HEK293T (cell line): ENCODE data around the gene CKB.

Source experiments
- CTCF ChIA-PET: fragments of 350-600 bp; formaldehyde crosslinking; extraction: SDS; loops from one replicate; lab custom pipeline; 2021; ENCODE audit warnings: antibody characterized with exemption, inconsistent platforms; lab: Yijun Ruan, JAX
- POLR2A ChIA-PET: fragments of 350-600 bp; formaldehyde crosslinking; extraction: SDS; loops from one replicate; lab custom pipeline; 2020; ENCODE audit warnings: antibody characterized with exemption, inconsistent platforms; lab: Yijun Ruan, JAX
- DNase-seq: peaks from one replicate; pipeline ENCODE4 v3.0.0; 2012; ENCODE audit warnings: mixed read lengths; ENCODE audit errors: extremely low spot score
- ARNT ChIP-seq: fragments of 450-650 bp; IDR thresholded peaks from 2 replicates; pipeline ENCODE4 v1.6.1; 2017; ENCODE audit warnings: mild to moderate bottlenecking
- BHLHE40 ChIP-seq: fragments of 450-650 bp; IDR thresholded peaks from 2 replicates; pipeline ENCODE4 v1.6.1; 2016; ENCODE audit warnings: mild to moderate bottlenecking, moderate library complexity, borderline replicate concordance
- CTBP1 ChIP-seq: fragments of 450-650 bp; IDR thresholded peaks from 2 replicates; pipeline ENCODE4 v1.6.1; 2016; ENCODE audit warnings: borderline replicate concordance
- ELF4 ChIP-seq: fragments of 450-650 bp; IDR thresholded peaks from 2 replicates; pipeline ENCODE4 v1.6.1; 2017; ENCODE audit warnings: antibody characterized with exemption
- FOXA1 ChIP-seq: fragments of 450-650 bp; IDR thresholded peaks from 2 replicates; pipeline ENCODE4 v1.6.1; 2016; ENCODE audit warnings: mild to moderate bottlenecking
- FOXK2 ChIP-seq: fragments of 450-650 bp; IDR thresholded peaks from 2 replicates; pipeline ENCODE4 v1.6.1; 2016; ENCODE audit warnings: mild to moderate bottlenecking
- FOXM1 ChIP-seq: fragments of 450-650 bp; IDR thresholded peaks from 2 replicates; pipeline ENCODE4 v1.6.1; 2017; ENCODE audit warnings: mild to moderate bottlenecking, borderline replicate concordance
- HDGF ChIP-seq: fragments of 450-650 bp; IDR thresholded peaks from 2 replicates; pipeline ENCODE4 v1.6.1; 2017; ENCODE audit warnings: antibody characterized with exemption, borderline replicate concordance
- L3MBTL2 ChIP-seq: fragments of 450-650 bp; conservative IDR thresholded peaks from 2 replicates; pipeline ENCODE4 v1.6.1; 2016; ENCODE audit warnings: mild to moderate bottlenecking
- LEF1 ChIP-seq: fragments of 450-650 bp; IDR thresholded peaks from 2 replicates; pipeline ENCODE4 v1.6.1; 2017; ENCODE audit warnings: mild to moderate bottlenecking, borderline replicate concordance
- NFRKB ChIP-seq: fragments of 450-650 bp; IDR thresholded peaks from 2 replicates; pipeline ENCODE4 v1.6.1; 2016; ENCODE audit warnings: mild to moderate bottlenecking, moderate library complexity
- SP1 ChIP-seq: fragments of 450-650 bp; IDR thresholded peaks from 2 replicates; pipeline ENCODE4 v1.6.1; 2017
- SUZ12 ChIP-seq: fragments of 450-650 bp; IDR thresholded peaks from 2 replicates; pipeline ENCODE4 v1.6.1; 2016; ENCODE audit warnings: mild to moderate bottlenecking
- TARDBP ChIP-seq: fragments of 450-650 bp; IDR thresholded peaks from 2 replicates; pipeline ENCODE4 v1.6.1; 2016
- ZNF384 ChIP-seq: fragments of 450-650 bp; IDR thresholded peaks from 2 replicates; pipeline ENCODE4 v1.6.1; 2016
- TF ChIP-seq, protein P1 (sequence below): fragments of 450-650 bp; IDR thresholded peaks from 2 replicates; pipeline ENCODE4 v1.6.1; 2016

Gene CKB

DNA sequence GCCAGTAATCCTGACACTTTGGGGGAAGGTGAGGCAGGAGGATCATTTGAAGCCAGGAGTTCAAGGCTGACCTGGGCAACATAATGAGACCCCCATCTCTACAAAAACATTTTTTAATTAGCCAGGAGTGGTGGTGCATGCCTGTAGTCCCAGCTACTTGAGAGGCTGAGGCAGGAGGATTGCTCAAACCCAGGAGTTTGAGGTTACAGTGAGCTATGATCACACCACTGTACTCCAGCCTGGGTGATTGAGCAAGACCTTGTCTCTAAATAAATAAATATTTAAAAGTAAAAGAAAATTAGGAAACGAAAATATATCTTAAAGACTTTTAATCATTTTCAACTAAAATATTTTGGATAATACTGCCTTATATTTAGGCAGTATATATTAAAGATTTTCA is 25.9 kb downstream of the CKB start:
- ChIA-PET POLR2A (no interaction called here), CTCF (no interaction called here)
- DNase-seq: no peak
- TF ChIP-seq LEF1 (no peak), SUZ12 (no peak)
- TF ChIP-seq, protein P1, sequence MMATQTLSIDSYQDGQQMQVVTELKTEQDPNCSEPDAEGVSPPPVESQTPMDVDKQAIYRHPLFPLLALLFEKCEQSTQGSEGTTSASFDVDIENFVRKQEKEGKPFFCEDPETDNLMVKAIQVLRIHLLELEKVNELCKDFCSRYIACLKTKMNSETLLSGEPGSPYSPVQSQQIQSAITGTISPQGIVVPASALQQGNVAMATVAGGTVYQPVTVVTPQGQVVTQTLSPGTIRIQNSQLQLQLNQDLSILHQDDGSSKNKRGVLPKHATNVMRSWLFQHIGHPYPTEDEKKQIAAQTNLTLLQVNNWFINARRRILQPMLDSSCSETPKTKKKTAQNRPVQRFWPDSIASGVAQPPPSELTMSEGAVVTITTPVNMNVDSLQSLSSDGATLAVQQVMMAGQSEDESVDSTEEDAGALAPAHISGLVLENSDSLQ: no peak

GRCh38 chr14:103495854-103496253 is 26.8 kb downstream of the CKB start:
- no peak for DNase-seq
- ChIA-PET POLR2A (no interaction called here), CTCF (no interaction called here)
- TF ChIP-seq FOXK2: no peak
- no peak for TF ChIP-seq SUZ12
- no peak for TF ChIP-seq L3MBTL2
- TF ChIP-seq ARNT: no peak
- no peak for TF ChIP-seq NFRKB
- TF ChIP-seq CTBP1: no peak
- TF ChIP-seq HDGF: no peak
- TF ChIP-seq TARDBP: no peak
- TF ChIP-seq LEF1: no peak
- TF ChIP-seq ELF4: no peak
- no peak for TF ChIP-seq BHLHE40

- POLR2A ChIA-PET: no interaction called here
- DNase-seq: no peak
- CTCF ChIA-PET: no interaction called here
- TF ChIP-seq TARDBP: no peak
- TF ChIP-seq, protein P1: no peak
- no peak for TF ChIP-seq HDGF
- TF ChIP-seq NFRKB: no peak
- TF ChIP-seq SP1: no peak
- no peak for TF ChIP-seq ARNT
- TF ChIP-seq ELF4: no peak
- TF ChIP-seq FOXM1: no peak
- no peak for TF ChIP-seq BHLHE40
- no peak for TF ChIP-seq ZNF384
These were observed 30.3 kb downstream of the CKB start for GRCh38 chr14:103492156-103492925.

GRCh38 chr14:103491691-103492090 is 30.9 kb downstream of the CKB start:
- TF ChIP-seq BHLHE40: no peak
- TF ChIP-seq ELF4: no peak
- no peak for TF ChIP-seq ZNF384
- TF ChIP-seq NFRKB: no peak
- no peak for TF ChIP-seq LEF1
- TF ChIP-seq FOXK2: no peak
- TF ChIP-seq HDGF: no peak
- TF ChIP-seq CTBP1: no peak
- TF ChIP-seq FOXA1: no peak
- ChIA-PET POLR2A (no interaction called here), CTCF (no interaction called here)
- DNase-seq: no peak

DNA sequence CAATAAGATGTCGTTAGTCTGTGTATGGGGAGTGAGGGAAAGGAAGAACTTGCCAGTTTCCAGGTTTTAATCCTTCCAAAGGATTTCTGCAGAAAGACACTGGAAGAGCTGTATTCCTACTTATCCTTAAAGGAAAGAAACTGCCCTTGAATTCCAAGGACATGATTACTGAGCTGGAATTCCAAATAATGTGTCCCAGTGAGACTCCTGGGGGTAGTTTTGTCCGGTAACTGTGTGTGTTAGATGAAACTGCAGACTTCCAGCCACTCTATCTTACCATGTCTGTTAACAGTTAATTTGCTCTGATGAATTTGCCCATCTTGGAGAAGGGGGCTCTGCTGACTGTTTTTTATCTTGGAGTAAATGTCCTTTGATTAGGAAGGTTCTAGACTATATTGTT is 33.0 kb downstream of the CKB start:
- POLR2A ChIA-PET: no interaction called here
- CTCF ChIA-PET: interaction anchor here (1.0 to 1.3 kb wide), 2 partner anchors 11 to 98 kb away, joined by 3 to 4 read pairs; no protein-coding TSS in a partner anchor

DNA sequence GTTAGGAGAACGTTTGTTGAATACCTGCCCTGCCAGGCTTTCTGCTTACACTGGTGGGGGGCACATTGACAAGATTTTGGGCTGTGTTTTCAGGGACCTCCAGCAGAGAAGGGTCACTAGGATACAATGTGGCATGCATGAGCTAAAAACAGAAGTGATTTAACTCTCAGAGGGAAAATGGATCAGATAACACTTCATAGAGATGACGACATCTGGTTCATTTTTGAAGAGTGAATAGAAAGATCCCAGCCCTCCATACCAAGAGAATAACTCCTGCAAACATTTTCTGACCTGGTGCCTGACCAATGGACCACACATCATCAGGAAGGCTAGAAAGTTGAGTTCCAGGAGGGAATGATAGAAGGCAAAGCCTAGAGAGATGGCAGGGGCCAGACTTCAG is 33.7 kb downstream of the CKB start:
- ChIA-PET POLR2A (no interaction called here), CTCF (interaction anchor here (1.0 to 1.3 kb wide), 2 partner anchors 11 to 98 kb away, joined by 3 to 4 read pairs; no protein-coding TSS in a partner anchor)
- TF ChIP-seq TARDBP (no peak), FOXM1 (no peak), SUZ12 (no peak), NFRKB (no peak), ARNT (no peak), LEF1 (no peak)
- no peak for DNase-seq

More for the DNA sequence above, 33.0 kb downstream of the CKB start:
- DNase-seq: no peak
- TF ChIP-seq SUZ12: no peak

GRCh38 chr14:103488071-103488470 is 34.6 kb downstream of the CKB start:
- CTCF ChIA-PET: no interaction called here
- no peak for TF ChIP-seq BHLHE40
- no peak for TF ChIP-seq ELF4
- TF ChIP-seq, protein P1: no peak
- no peak for TF ChIP-seq CTBP1
- no peak for TF ChIP-seq FOXA1
- TF ChIP-seq ARNT: no peak
- TF ChIP-seq HDGF: no peak
- TF ChIP-seq NFRKB: no peak
- TF ChIP-seq SUZ12: no peak
- TF ChIP-seq FOXK2: no peak
- no peak for DNase-seq
- POLR2A ChIA-PET: no interaction called here
